ENCODE measurements around the gene DNAH3.

GRCh38 chr16:20952139-20952920, 198.3 kb downstream of the DNAH3 start:
- TF ChIP-seq CTCF (IDR thresholded peaks at IDR 0.05): no peak
- TF ChIP-seq POLR2A (IDR thresholded peaks at IDR 0.05): no peak
